Measurements from ENCODE around the gene CHSY3.

DNA sequence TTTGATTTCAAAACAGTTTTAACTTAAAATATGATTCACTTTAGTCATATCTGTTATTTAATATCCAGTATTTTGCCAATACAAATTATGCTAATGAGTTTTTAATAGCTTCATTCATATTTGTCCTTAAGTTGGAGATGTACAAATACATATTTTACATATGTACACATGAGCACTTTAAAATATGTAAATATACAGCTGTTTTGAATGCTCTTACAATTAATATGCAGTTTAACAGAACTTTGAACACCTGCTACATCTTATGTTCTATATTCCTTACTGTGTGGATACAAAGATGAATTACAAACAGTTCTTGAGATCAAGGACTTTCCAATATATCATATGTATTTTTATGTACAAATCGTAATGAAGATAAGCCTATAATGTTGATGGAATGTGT is 74.0 kb downstream of the CHSY3 start:
- TF ChIP-seq POLR2A (IDR thresholded peaks at IDR 0.05): no peak
- TF ChIP-seq, protein P1, sequence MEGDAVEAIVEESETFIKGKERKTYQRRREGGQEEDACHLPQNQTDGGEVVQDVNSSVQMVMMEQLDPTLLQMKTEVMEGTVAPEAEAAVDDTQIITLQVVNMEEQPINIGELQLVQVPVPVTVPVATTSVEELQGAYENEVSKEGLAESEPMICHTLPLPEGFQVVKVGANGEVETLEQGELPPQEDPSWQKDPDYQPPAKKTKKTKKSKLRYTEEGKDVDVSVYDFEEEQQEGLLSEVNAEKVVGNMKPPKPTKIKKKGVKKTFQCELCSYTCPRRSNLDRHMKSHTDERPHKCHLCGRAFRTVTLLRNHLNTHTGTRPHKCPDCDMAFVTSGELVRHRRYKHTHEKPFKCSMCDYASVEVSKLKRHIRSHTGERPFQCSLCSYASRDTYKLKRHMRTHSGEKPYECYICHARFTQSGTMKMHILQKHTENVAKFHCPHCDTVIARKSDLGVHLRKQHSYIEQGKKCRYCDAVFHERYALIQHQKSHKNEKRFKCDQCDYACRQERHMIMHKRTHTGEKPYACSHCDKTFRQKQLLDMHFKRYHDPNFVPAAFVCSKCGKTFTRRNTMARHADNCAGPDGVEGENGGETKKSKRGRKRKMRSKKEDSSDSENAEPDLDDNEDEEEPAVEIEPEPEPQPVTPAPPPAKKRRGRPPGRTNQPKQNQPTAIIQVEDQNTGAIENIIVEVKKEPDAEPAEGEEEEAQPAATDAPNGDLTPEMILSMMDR (IDR thresholded peaks at IDR 0.05): no peak
- no peak for TF ChIP-seq POLR2AphosphoS5 (IDR thresholded peaks at IDR 0.05; ENCODE audit: insufficient read depth in 1 of 2, low read depth in 1 of 2)
